ENCODE data around the gene B4GAT1. TPM values are rescaled to one million over a fixed set of nuclear protein-coding genes. Genes with fewer than 3 reads are reported as not detected.
A peak's percentile ranks its signal among the peaks of the same experiment; 100 is the strongest.
"Not testable (repeated sequence)": the region's sequence is repeated elsewhere in the genome, so short reads cannot be mapped to it uniquely, and the experiment has no call there.

B4GAT1 gene
- total RNA-seq, 1 experiment from 2014 or later = 10.6 TPM

DNA sequence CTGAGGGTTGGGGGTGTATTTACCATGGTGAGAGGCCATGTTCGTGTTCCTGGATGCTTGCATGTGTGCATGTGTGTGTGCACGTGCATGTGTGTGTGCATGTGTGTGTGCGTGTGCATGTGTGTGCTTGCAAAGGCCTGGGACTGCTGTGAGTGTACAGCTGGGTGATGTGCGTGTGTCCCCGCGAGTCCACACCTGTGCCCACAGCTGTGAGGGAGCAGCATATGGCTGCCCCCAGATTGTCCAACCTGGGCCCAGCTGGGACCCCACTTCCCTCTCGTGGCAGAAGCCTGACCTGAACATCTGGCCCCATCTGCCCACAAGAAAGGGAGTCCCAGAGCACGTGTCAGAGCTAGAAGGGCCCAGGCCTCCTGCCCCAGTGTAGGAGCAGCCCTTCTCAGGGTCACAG is 22.2 kb downstream of the B4GAT1 start:
- Histone ChIP-seq H3K27me3 (ENCODE audit: low read length) (no peaks in the 10 kb centered on the region), H3K9me3 (ENCODE audit: low read length) (no peaks in the 10 kb centered on the region), H3K9me2 (replicated peaks; ENCODE audit: insufficient read depth, low read length) (no peaks in the 10 kb centered on the region), H3K27ac (ENCODE audit: low read length) (no peak overlapping the region), H3K79me2 (ENCODE audit: low read length) (no peaks in the 10 kb centered on the region), H3K9ac (ENCODE audit: low read length) (no peak overlapping the region), H3K4me1 (ENCODE audit: low read length) (peaks cover 16% of the 10 kb centered on the region), H3K4me2 (ENCODE audit: low read depth, low read length, poor library complexity, severe bottlenecking) (no peak overlapping the region), H4K20me1 (ENCODE audit: insufficient read depth, low read depth, low read length) (no peaks in the 10 kb centered on the region), H3K36me3 (ENCODE audit: insufficient read depth, low read length) (no peaks in the 10 kb centered on the region), H2AFZ (ENCODE audit: low read length) (no peak overlapping the region), H3K4me3 (ENCODE audit: low read length) (no peak overlapping the region)
- DNase-seq = no peak

GRCh38 chr11:66324664-66325063 is 22.8 kb downstream of the B4GAT1 start:
- H3K27me3 ChIP-seq (ENCODE audit: low read length) = no peaks in the 10 kb centered on the region
- no peaks in the 10 kb centered on the region for H3K36me3 ChIP-seq (ENCODE audit: insufficient read depth, low read length)
- no peaks in the 10 kb centered on the region for H4K20me1 ChIP-seq (ENCODE audit: insufficient read depth, low read depth, low read length)
- no peaks in the 10 kb centered on the region for H3K79me2 ChIP-seq (ENCODE audit: low read length)
- H2AFZ ChIP-seq (ENCODE audit: low read length) = no peak overlapping the region
- H3K4me2 ChIP-seq (ENCODE audit: low read depth, low read length, poor library complexity, severe bottlenecking) = no peak overlapping the region
- no peak overlapping the region for H3K27ac ChIP-seq (ENCODE audit: low read length)
- H3K4me1 ChIP-seq (ENCODE audit: low read length) = peaks cover 16% of the 10 kb centered on the region
- no peak overlapping the region for H3K9ac ChIP-seq (ENCODE audit: low read length)
- DNase-seq = no peak
- H3K4me3 ChIP-seq (ENCODE audit: low read length) = no peak overlapping the region
- H3K9me3 ChIP-seq (ENCODE audit: low read length) = no peaks in the 10 kb centered on the region
- H3K9me2 ChIP-seq (replicated peaks; ENCODE audit: insufficient read depth, low read length) = no peaks in the 10 kb centered on the region

- H3K9me3 ChIP-seq (ENCODE audit: low read length) = no peaks in the 10 kb centered on the region
- no peak for DNase-seq
These were observed 23.7 kb downstream of the B4GAT1 start for GRCh38 chr11:66323684-66324083.

DNA sequence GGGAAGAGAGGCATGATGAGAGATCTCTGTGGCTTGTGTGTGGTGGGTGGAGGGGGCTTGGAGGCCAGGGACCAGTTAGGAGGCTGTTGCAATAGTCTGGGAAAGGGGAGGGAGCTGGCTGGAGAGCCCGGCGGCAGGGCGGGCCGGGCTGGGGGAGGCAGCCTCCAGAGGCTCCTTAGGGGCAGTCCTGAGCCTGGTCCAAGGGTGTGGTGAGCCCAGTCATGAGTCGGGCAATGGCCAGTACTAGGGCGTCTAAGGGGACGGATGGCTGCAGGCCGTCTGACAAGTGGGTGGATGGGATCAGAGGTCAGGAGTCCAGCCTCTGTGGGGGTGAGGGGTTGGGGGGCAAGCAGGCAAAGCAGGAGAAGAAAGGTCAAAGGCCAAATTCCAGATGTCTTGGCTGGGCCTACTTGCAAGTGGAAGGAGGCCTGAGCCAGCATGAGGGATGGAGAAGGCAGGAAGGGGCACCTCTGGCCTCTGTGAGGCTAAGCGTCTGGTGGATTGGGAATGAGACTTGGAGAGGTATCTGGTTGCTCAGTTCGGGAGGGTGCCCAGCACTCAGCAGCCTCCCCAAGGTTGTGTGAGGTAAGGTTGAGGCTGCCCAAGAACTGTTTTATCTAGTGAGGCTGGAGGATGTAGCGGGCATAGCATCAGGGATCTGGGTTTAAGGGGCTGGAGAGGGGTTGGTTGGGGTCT is 24.5 kb downstream of the B4GAT1 start:
- peaks cover 20% of the 10 kb centered on the region for H3K4me1 ChIP-seq (ENCODE audit: low read length)
- H4K20me1 ChIP-seq (ENCODE audit: insufficient read depth, low read depth, low read length) = no peaks in the 10 kb centered on the region
- no peaks in the 10 kb centered on the region for H3K36me3 ChIP-seq (ENCODE audit: insufficient read depth, low read length)
- DNase-seq = no peak
- H3K9ac ChIP-seq (ENCODE audit: low read length) = no peak overlapping the region
- no peak overlapping the region for H3K4me3 ChIP-seq (ENCODE audit: low read length)
- no peak overlapping the region for H3K27ac ChIP-seq (ENCODE audit: low read length)
- H3K9me2 ChIP-seq (replicated peaks; ENCODE audit: insufficient read depth, low read length) = no peaks in the 10 kb centered on the region
- no peaks in the 10 kb centered on the region for H3K27me3 ChIP-seq (ENCODE audit: low read length)
- H2AFZ ChIP-seq (ENCODE audit: low read length) = no peak overlapping the region
- no peak overlapping the region for H3K4me2 ChIP-seq (ENCODE audit: low read depth, low read length, poor library complexity, severe bottlenecking)
- H3K9me3 ChIP-seq (ENCODE audit: low read length) = no peaks in the 10 kb centered on the region
- no peaks in the 10 kb centered on the region for H3K79me2 ChIP-seq (ENCODE audit: low read length)

More at GRCh38 chr11:66323684-66324083, 23.7 kb downstream of the B4GAT1 start:
- H3K79me2 ChIP-seq (ENCODE audit: low read length) = no peaks in the 10 kb centered on the region
- H3K9ac ChIP-seq (ENCODE audit: low read length) = no peak overlapping the region
- no peaks in the 10 kb centered on the region for H3K9me2 ChIP-seq (replicated peaks; ENCODE audit: insufficient read depth, low read length)
- H3K27me3 ChIP-seq (ENCODE audit: low read length) = no peaks in the 10 kb centered on the region
- no peak overlapping the region for H3K27ac ChIP-seq (ENCODE audit: low read length)
- H4K20me1 ChIP-seq (ENCODE audit: insufficient read depth, low read depth, low read length) = no peaks in the 10 kb centered on the region
- no peak overlapping the region for H3K4me3 ChIP-seq (ENCODE audit: low read length)
- no peaks in the 10 kb centered on the region for H3K36me3 ChIP-seq (ENCODE audit: insufficient read depth, low read length)
- H3K4me2 ChIP-seq (ENCODE audit: low read depth, low read length, poor library complexity, severe bottlenecking) = no peak overlapping the region
- peaks cover 20% of the 10 kb centered on the region for H3K4me1 ChIP-seq (ENCODE audit: low read length)
- no peak overlapping the region for H2AFZ ChIP-seq (ENCODE audit: low read length)

DNA sequence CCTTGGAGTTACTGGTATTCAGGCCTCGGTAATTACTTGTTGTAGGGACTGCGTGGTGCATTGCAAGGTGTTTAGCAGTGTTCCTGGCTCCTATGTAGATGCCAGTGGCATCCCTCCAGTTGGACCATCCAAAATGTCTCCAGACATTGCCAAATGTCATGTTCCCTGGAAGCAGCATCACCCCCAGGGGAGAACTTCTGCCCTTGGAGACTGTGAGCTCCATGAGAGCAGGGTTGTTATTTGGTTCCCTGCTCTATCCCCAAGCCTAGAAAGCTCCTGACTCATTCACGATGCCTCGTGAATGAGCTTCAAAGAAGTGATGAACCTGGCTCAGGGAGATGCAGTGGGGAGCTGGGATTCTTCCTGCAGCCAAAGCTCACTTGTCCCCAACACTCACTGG is 25.8 kb downstream of the B4GAT1 start:
- Histone ChIP-seq H3K9me3 (ENCODE audit: low read length) (no peaks in the 10 kb centered on the region), H3K27me3 (ENCODE audit: low read length) (no peaks in the 10 kb centered on the region), H3K79me2 (ENCODE audit: low read length) (no peaks in the 10 kb centered on the region), H3K4me1 (ENCODE audit: low read length) (peaks cover 29% of the 10 kb centered on the region), H3K9me2 (replicated peaks; ENCODE audit: insufficient read depth, low read length) (no peaks in the 10 kb centered on the region), H3K4me2 (ENCODE audit: low read depth, low read length, poor library complexity, severe bottlenecking) (no peak overlapping the region), H2AFZ (ENCODE audit: low read length) (no peak overlapping the region), H3K27ac (ENCODE audit: low read length) (no peak overlapping the region), H3K9ac (ENCODE audit: low read length) (no peak overlapping the region), H4K20me1 (ENCODE audit: insufficient read depth, low read depth, low read length) (no peaks in the 10 kb centered on the region), H3K4me3 (ENCODE audit: low read length) (no peak overlapping the region), H3K36me3 (ENCODE audit: insufficient read depth, low read length) (no peaks in the 10 kb centered on the region)
- DNase-seq = no peak

- not testable (repeated sequence) for H2AFZ ChIP-seq (ENCODE audit: low read length); H3K79me2 ChIP-seq (ENCODE audit: low read length); H4K20me1 ChIP-seq (ENCODE audit: insufficient read depth, low read depth, low read length); H3K9me3 ChIP-seq (ENCODE audit: low read length); H3K27me3 ChIP-seq (ENCODE audit: low read length); H3K36me3 ChIP-seq (ENCODE audit: insufficient read depth, low read length); H3K27ac ChIP-seq (ENCODE audit: low read length); H3K4me2 ChIP-seq (ENCODE audit: low read depth, low read length, poor library complexity, severe bottlenecking); DNase-seq; H3K9me2 ChIP-seq (replicated peaks; ENCODE audit: insufficient read depth, low read length); H3K4me3 ChIP-seq (ENCODE audit: low read length); H3K9ac ChIP-seq (ENCODE audit: low read length)
- H3K4me1 ChIP-seq (ENCODE audit: low read length) = peaks cover 26% of the 10 kb centered on the region
These were observed 26.7 kb downstream of the B4GAT1 start for GRCh38 chr11:66320748-66321147.

- H3K9ac ChIP-seq (ENCODE audit: low read length); H3K4me3 ChIP-seq (ENCODE audit: low read length); H3K36me3 ChIP-seq (ENCODE audit: insufficient read depth, low read length); H3K9me3 ChIP-seq (ENCODE audit: low read length); H3K4me2 ChIP-seq (ENCODE audit: low read depth, low read length, poor library complexity, severe bottlenecking); H3K27me3 ChIP-seq (ENCODE audit: low read length); DNase-seq; H3K79me2 ChIP-seq (ENCODE audit: low read length); H3K27ac ChIP-seq (ENCODE audit: low read length); H4K20me1 ChIP-seq (ENCODE audit: insufficient read depth, low read depth, low read length); H2AFZ ChIP-seq (ENCODE audit: low read length); H3K9me2 ChIP-seq (replicated peaks; ENCODE audit: insufficient read depth, low read length): not testable (repeated sequence)
- H3K4me1 ChIP-seq (ENCODE audit: low read length) = peaks cover 26% of the 10 kb centered on the region
These were observed 27.1 kb downstream of the B4GAT1 start for GRCh38 chr11:66320289-66320688.

DNA sequence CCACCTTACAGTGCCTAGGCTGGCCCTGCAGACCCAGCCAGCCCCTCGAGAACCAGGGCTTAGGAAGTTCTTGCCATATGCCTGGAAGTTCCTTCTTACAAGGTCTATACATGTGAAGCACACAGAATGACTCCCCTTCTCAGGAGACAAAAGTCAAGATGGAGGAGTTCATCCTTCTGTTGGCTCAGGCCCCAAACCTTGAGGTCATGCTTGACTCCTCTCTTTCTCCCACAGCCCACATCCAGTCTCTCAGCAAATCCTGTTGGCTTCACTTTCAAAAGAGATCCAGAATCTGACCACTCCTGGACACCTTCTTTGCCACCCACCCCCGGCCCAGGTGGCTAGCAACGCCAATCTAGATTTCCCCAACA is 28.8 kb downstream of the B4GAT1 start:
- Histone ChIP-seq H3K79me2 (ENCODE audit: low read length) (no peaks in the 10 kb centered on the region), H3K4me1 (ENCODE audit: low read length) (peaks cover 29% of the 10 kb centered on the region), H3K9me3 (ENCODE audit: low read length) (no peaks in the 10 kb centered on the region), H3K4me3 (ENCODE audit: low read length) (peak overlapping the region; percentile 54), H4K20me1 (ENCODE audit: insufficient read depth, low read depth, low read length) (no peaks in the 10 kb centered on the region), H2AFZ (ENCODE audit: low read length) (peak overlapping the region; percentile 54; the same call in 1 of the 2 replicates), H3K9me2 (replicated peaks; ENCODE audit: insufficient read depth, low read length) (no peaks in the 10 kb centered on the region), H3K27ac (ENCODE audit: low read length) (peak overlapping the region; percentile 92), H3K36me3 (ENCODE audit: insufficient read depth, low read length) (no peaks in the 10 kb centered on the region), H3K27me3 (ENCODE audit: low read length) (no peaks in the 10 kb centered on the region), H3K4me2 (ENCODE audit: low read depth, low read length, poor library complexity, severe bottlenecking) (peak overlapping the region; percentile 70), H3K9ac (ENCODE audit: low read length) (peak overlapping the region; percentile 73)
- no peak for DNase-seq

Measured in Karpas-422 (cell line).